ENCODE results near the gene SUZ12. TPM values are rescaled to one million over a fixed set of nuclear protein-coding genes. Genes with fewer than 3 reads are reported as not detected.
"Not testable (repeated sequence)": the region's sequence is repeated elsewhere in the genome, so short reads cannot be mapped to it uniquely, and the experiment has no call there.

SUZ12 gene
- polyA plus RNA-seq = 25.0 TPM

GRCh38 chr17:31936615-31937609 lies at the start of gene SUZ12:
SUZ12 (plus strand) TSS chr17:31937007; CDS start chr17:31937247, 240 bp downstream.
- H3K27me3 Mint-ChIP-seq, H3K9me3 Mint-ChIP-seq, H3K36me3 Mint-ChIP-seq: not testable (repeated sequence)
- H3K4me3 Mint-ChIP-seq = peak within 1 kb of the TSS; percentile 85 to 97 (median 93)
- peaks cover 9 to 16% (median 11%) of the 10 kb centered on the region in 3 donors for H3K4me1 Mint-ChIP-seq
- H3K27ac Mint-ChIP-seq = peak within 1 kb of the TSS; percentile 80 to 94 (median 92)

GRCh38 chr17:31888124-31888523 lies 48.7 kb upstream of the SUZ12 start:
- H3K9me3 Mint-ChIP-seq = no peaks in the 10 kb centered on the region
- H3K27me3 Mint-ChIP-seq = no peaks in the 10 kb centered on the region
- peaks cover 14% of the 10 kb centered on the region for H3K36me3 Mint-ChIP-seq
- H3K27ac Mint-ChIP-seq = peak overlapping the region; percentile 99 to 100 (median 99)
- peaks cover 18 to 34% (median 22%) of the 10 kb centered on the region in 3 donors for H3K4me1 Mint-ChIP-seq
- peak overlapping the region; percentile 78 to 98 (median 92) for H3K4me3 Mint-ChIP-seq

GRCh38 chr17:31900877-31901276 lies 35.9 kb upstream of the SUZ12 start:
- no peak overlapping the region for H3K27ac Mint-ChIP-seq
- no peaks in the 10 kb centered on the region for H3K27me3 Mint-ChIP-seq
- H3K36me3 Mint-ChIP-seq = peaks cover 3% of the 10 kb centered on the region
- no peaks in the 10 kb centered on the region for H3K9me3 Mint-ChIP-seq
- no peak overlapping the region for H3K4me3 Mint-ChIP-seq
- peaks cover 0 to 13% (median 5%) of the 10 kb centered on the region in 3 donors for H3K4me1 Mint-ChIP-seq

- Mint-ChIP-seq H3K9me3 (no peaks in the 10 kb centered on the region), H3K36me3 (no peaks in the 10 kb centered on the region), H3K27me3 (peaks cover 1% of the 10 kb centered on the region), H3K4me1 (peaks cover 0 to 8% (median 4%) of the 10 kb centered on the region in 3 donors), H3K27ac (no peak overlapping the region), H3K4me3 (peak overlapping the region in 1 of 4 donors; percentile 34)
Measured at GRCh38 chr17:31902693-31903092, 34.1 kb upstream of the SUZ12 start.

- peaks cover 0 to 6% (median 3%) of the 10 kb centered on the region in 3 donors for H3K4me1 Mint-ChIP-seq
- no peaks in the 10 kb centered on the region for H3K36me3 Mint-ChIP-seq
- peaks cover 1% of the 10 kb centered on the region for H3K27me3 Mint-ChIP-seq
- peak overlapping the region in 1 of 4 donors; percentile 44 for H3K4me3 Mint-ChIP-seq
- H3K9me3 Mint-ChIP-seq = no peaks in the 10 kb centered on the region
- H3K27ac Mint-ChIP-seq = no peak overlapping the region
Measured at GRCh38 chr17:31903401-31903800, 33.4 kb upstream of the SUZ12 start.

GRCh38 chr17:31907342-31907962 lies 29.4 kb upstream of the SUZ12 start:
- H3K9me3 Mint-ChIP-seq = peaks cover 0 to 2% (median 0%) of the 10 kb centered on the region in 3 donors
- H3K27ac Mint-ChIP-seq = no peak overlapping the region
- peaks cover 4% of the 10 kb centered on the region for H3K36me3 Mint-ChIP-seq
- peaks cover 16% of the 10 kb centered on the region for H3K27me3 Mint-ChIP-seq
- H3K4me3 Mint-ChIP-seq = no peak overlapping the region
- peaks cover 0 to 2% (median 0%) of the 10 kb centered on the region in 3 donors for H3K4me1 Mint-ChIP-seq

GRCh38 chr17:31908386-31908785 lies 28.4 kb upstream of the SUZ12 start:
- H3K4me3 Mint-ChIP-seq = no peak overlapping the region
- H3K27me3 Mint-ChIP-seq = peaks cover 16% of the 10 kb centered on the region
- no peak overlapping the region for H3K27ac Mint-ChIP-seq
- H3K36me3 Mint-ChIP-seq = peaks cover 4% of the 10 kb centered on the region
- peaks cover 0 to 3% (median 0%) of the 10 kb centered on the region in 3 donors for H3K4me1 Mint-ChIP-seq
- H3K9me3 Mint-ChIP-seq = peaks cover 0 to 2% (median 0%) of the 10 kb centered on the region in 3 donors

- not testable (repeated sequence) for H3K4me3 Mint-ChIP-seq, H3K27ac Mint-ChIP-seq, H3K36me3 Mint-ChIP-seq, H3K9me3 Mint-ChIP-seq, H3K4me1 Mint-ChIP-seq
- H3K27me3 Mint-ChIP-seq = peaks cover 31% of the 10 kb centered on the region
Measured at GRCh38 chr17:31912705-31913104, 24.1 kb upstream of the SUZ12 start.

GRCh38 chr17:31915456-31916100 lies 21.2 kb upstream of the SUZ12 start:
- H3K9me3 Mint-ChIP-seq = peaks cover 0 to 2% (median 0%) of the 10 kb centered on the region in 3 donors
- H3K36me3 Mint-ChIP-seq = peaks cover 1% of the 10 kb centered on the region
- H3K4me3 Mint-ChIP-seq = no peak overlapping the region
- H3K4me1 Mint-ChIP-seq = peaks cover 5 to 9% (median 8%) of the 10 kb centered on the region in 3 donors
- peaks cover 38% of the 10 kb centered on the region for H3K27me3 Mint-ChIP-seq
- H3K27ac Mint-ChIP-seq = no peak overlapping the region

- peaks cover 0 to 2% (median 0%) of the 10 kb centered on the region in 3 donors for H3K9me3 Mint-ChIP-seq
- peaks cover 5 to 9% (median 8%) of the 10 kb centered on the region in 3 donors for H3K4me1 Mint-ChIP-seq
- peaks cover 1% of the 10 kb centered on the region for H3K36me3 Mint-ChIP-seq
- peaks cover 36% of the 10 kb centered on the region for H3K27me3 Mint-ChIP-seq
- no peak overlapping the region for H3K4me3 Mint-ChIP-seq
- no peak overlapping the region for H3K27ac Mint-ChIP-seq
Measured at GRCh38 chr17:31916491-31917064, 20.2 kb upstream of the SUZ12 start.

GRCh38 chr17:31917065-31917529 lies 19.7 kb upstream of the SUZ12 start:
- H3K27ac Mint-ChIP-seq = no peak overlapping the region
- H3K27me3 Mint-ChIP-seq = peaks cover 32% of the 10 kb centered on the region
- H3K4me3 Mint-ChIP-seq = no peak overlapping the region
- H3K36me3 Mint-ChIP-seq = peaks cover 1% of the 10 kb centered on the region
- no peaks in the 10 kb centered on the region for H3K9me3 Mint-ChIP-seq
- peaks cover 5 to 9% (median 8%) of the 10 kb centered on the region in 3 donors for H3K4me1 Mint-ChIP-seq

GRCh38 chr17:31917721-31918120 lies 19.1 kb upstream of the SUZ12 start:
- Mint-ChIP-seq H3K27me3 (peaks cover 29% of the 10 kb centered on the region), H3K4me3 (peak overlapping the region in 1 of 4 donors; percentile 12)
- not testable (repeated sequence) for H3K27ac Mint-ChIP-seq, H3K9me3 Mint-ChIP-seq, H3K4me1 Mint-ChIP-seq, H3K36me3 Mint-ChIP-seq

- H3K27me3 Mint-ChIP-seq = peaks cover 29% of the 10 kb centered on the region
- no peak overlapping the region for H3K27ac Mint-ChIP-seq
- H3K9me3 Mint-ChIP-seq = no peaks in the 10 kb centered on the region
- no peaks in the 10 kb centered on the region for H3K36me3 Mint-ChIP-seq
- peaks cover 6 to 7% (median 6%) of the 10 kb centered on the region in 3 donors for H3K4me1 Mint-ChIP-seq
- H3K4me3 Mint-ChIP-seq = peak overlapping the region in 1 of 4 donors; percentile 20
Measured at GRCh38 chr17:31918701-31919128, 18.1 kb upstream of the SUZ12 start.

GRCh38 chr17:31919802-31920525 lies 16.8 kb upstream of the SUZ12 start:
- peaks cover 3 to 6% (median 6%) of the 10 kb centered on the region in 3 donors for H3K4me1 Mint-ChIP-seq
- peaks cover 25% of the 10 kb centered on the region for H3K27me3 Mint-ChIP-seq
- no peak overlapping the region for H3K27ac Mint-ChIP-seq
- no peaks in the 10 kb centered on the region for H3K9me3 Mint-ChIP-seq
- H3K4me3 Mint-ChIP-seq = no peak overlapping the region
- H3K36me3 Mint-ChIP-seq = no peaks in the 10 kb centered on the region
